Eye (tissue), 1 donor: ENCODE results near the gene YTHDC2.

Source experiments
- DNase-seq: peaks from one replicate; pipeline ENCODE4 v3.0.0-alpha.2; 2015

Gene YTHDC2

DNA sequence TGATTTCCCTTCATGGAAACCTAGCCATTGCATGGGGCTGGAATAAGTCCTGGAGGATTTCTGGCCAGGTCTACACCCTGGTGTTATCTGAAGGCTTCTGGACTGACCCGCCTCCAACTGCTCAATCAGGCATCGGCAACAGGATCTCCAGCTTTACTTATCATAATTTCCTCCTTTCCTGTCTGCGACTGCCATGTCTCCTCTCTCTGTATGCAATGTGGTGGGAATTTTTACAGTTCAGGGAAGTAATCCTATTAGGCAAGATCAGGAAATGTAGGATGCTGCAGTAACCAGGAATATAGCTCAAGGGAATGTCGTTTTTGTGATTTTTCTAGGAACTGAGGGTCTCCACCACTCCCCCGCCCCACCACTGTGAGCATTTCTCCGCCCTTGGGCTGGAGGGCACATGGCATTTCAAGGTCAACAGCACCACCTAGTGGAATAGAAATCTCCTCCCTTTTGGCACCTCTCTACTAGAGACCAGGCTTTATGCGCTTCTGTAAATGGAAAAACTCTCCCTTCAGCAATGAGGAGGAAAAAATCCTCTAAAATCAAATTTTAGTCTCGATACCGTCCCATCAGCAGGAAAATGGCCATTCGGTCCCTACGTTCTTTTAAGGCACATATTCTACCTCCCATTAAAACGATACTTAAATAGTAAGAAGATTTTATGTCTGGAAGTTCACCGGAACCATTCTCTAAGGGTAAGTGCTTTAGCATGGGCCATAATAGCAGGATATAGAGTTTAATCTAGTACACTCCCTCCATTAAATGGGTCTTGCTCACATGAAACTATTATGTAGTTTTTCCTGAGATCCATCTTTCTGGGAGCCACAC lies 93.0 kb downstream of the YTHDC2 start:
- peak; percentile 85 for DNase-seq

DNA sequence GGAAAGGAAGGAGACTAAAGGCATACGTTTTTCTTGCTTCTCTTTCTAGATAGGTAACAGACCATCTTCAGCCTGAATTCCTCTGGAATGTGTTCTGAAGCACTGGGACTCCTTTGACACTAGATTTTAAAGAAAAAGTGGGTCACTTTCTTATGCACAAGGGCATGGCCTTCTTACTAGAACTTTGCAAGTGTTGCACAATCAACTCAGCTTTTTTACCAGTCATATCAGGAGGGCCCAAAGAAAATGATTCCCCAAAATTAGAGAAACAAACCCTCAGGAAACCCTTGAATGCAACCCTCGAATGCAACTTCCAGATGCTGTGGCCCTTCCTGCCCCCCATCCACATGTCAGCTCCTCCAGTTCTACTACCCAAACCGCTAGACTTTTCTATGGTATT lies 93.9 kb downstream of the YTHDC2 start:
- DNase-seq = no peak

DNA sequence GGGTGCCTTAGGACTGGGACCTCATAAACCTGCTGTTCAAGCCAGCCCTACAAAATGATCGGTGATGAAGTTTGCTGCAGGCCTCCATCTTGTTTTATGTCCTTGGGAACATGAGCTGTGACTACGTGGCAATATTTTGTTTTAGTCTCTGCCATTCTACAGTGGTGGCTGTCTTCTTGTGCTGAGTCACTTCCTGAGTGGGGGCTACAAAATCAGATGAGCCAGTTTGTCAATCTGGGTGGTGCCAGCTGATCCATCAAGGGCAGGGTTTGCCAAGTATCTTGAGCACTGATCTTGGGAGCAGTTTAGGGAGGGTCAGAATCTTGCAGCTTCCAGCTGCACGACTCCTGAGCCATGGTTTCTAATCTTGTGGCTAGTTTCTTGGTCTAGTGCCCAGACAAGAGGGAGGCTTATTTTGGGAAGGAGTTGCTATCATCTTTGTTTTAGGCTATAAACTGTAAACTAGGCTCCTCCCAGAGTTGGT lies 94.7 kb downstream of the YTHDC2 start:
- no peak for DNase-seq

DNA sequence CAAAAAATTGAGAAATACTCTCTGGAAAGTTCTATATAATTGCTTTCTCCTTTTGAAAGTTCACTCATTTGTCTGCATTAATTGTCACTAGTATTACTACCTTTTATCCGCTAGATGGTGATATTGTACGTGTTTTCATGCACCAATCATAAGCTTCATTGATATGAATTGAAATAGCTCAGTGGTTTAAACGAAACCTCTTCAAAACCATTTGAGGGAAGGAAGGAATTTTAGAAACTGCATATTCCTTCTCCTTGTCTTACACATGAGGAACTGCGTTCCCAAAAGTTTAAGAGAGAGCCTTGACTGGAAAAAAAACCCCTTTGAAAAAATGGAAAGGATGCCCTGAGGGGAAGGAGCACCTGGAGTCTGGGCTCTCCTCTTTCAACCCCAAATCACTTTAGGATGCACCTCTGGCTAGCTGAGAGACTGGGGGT lies 98.6 kb downstream of the YTHDC2 start:
- peak; percentile 64 for DNase-seq

DNA sequence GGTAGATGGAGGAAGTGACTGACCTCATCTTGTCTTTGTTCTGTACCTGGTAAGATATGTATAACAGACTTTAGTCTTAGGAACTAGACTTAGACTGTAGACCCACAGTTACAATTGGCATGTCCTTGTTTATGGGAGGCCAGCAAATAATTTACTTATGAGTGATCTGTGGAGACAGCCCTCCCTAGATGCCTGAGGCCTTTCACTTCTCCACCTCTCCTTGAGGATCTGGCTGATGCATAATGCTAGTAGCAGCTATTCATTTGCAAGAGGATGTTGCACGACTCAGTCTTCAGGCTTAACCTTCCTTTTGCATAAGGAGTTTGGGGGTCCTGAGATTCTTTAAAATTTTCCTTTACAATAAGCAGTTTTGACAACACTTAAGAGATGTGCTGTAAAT lies 100.7 kb downstream of the YTHDC2 start:
- no peak for DNase-seq

DNA sequence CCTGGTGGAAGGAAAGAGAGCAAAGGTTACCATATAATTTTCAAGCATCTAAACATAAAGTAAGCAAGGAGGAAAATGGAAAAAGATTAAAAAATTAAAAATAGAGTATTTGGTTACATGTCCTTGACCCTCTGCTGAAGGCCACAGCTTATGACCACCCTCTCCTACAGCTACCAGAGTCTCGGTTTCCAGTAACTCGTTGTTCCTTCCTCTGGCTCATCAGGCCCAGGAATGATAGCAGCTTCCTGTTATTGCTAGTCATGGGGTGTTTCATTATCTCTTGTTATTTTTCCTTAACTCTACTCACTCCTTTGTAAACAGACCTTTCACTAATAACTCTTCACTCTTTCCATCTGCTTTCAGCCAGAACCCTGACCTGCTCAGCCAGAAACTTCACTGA lies 102.2 kb downstream of the YTHDC2 start:
- no peak for DNase-seq

DNA sequence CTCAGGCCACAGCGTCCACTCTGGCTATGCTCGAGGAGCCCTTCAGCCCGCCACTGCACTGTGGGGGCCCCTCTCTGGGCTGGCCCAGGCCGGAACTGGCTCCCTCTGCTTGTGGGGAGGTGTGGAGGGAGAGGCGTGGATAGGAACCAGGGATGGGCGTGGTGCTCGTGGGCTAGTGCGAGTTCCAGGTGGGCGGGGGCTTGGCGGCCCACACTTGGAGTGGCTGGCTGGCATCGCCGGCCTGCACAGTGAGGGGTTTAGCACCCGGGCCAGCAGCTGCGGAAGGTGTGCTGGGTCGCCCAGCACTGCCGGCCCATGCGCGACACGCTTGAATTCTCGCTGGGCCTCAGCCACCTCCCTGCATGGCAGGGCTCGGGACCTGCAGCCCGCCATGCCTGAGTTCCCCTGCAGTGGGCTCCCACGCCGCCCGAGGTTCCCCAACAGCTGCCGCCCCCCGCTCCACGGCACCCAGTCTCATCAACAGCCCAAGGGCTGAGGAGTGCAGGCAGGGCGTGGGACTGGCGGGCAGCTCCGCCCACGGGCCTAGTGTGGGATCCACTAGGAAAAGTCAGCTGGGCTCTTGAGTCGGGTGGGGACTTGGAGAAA lies 103.8 kb downstream of the YTHDC2 start:
- no peak for DNase-seq

DNA sequence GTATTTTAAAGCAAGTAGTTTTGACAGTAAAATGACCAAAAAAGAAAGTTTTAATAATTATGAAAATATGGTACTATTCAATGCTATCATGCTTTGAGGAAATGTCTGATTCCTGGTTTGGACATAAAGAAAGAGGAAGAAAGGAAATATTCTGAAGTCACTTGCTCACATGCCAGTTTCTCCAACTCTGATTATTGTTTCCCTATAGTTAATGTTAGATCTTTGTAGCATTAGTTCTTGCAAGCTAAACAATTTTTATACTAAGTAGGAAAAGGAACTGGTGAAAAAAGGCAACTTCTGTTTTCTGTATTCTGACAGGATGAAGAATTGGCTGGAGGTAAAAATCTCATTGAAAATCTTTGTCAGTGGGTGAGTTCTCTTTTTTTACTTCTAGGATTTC lies 119.5 kb downstream of the YTHDC2 start:
- no peak for DNase-seq

DNA sequence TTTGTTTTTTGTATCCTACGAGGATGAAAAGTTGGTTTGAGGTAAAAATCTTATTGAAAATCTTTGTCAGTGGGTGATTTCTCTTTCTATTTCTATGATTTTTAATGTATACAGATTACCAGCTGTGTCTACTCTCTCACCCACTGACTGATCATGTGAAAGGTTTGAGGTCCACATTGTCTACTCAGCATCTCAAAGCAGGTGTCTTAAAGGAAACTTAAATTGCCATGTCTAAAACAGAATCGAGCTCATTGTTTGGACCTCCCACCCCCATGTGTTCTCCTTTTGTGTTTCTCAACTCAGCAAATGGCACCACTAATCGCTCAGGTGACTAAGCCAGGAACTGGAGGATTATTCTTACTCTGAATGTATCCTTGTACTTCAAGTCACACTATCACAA lies 121.5 kb downstream of the YTHDC2 start:
- DNase-seq = no peak

DNA sequence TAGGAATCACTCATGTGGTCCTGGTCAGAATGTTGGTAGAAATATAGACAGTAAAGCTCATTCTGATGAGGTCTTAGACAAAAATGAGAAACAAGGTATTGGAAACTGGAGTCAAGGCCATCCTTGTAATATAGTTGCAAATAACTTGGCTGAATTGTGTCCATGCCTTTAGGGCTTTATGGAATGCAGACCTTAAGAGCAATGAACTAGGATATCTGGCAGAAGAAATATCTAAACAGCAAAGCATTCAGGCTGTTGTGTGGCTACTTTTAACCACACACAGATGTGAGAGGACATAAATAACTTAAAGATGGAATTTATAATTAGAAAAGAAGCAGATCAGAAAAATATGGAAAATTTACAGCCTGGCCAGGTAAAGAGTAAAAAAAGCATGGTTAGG lies 128.2 kb downstream of the YTHDC2 start:
- no peak for DNase-seq
